ENCODE data around the gene CBLB.

GRCh38 chr3:105864212-105864611 lies 4.6 kb downstream of the CBLB start:
- no peak for TF ChIP-seq EZH2 (IDR thresholded peaks at IDR 0.05)
- TF ChIP-seq POLR2AphosphoS5 (IDR thresholded peaks at IDR 0.05; ENCODE audit: borderline replicate concordance, low read depth, low read length): no peak
